Bronchial epithelial cell (primary cell): Measurements from ENCODE around the gene KY. TPM values are rescaled to one million over a fixed set of nuclear protein-coding genes. Genes with fewer than 3 reads are reported as not detected.

Experiments used
- DNase-seq: peaks from one replicate; pipeline ENCODE4 v3.0.0-alpha.2; 2010; ENCODE audit warnings: low read depth
- FAIRE-seq: peaks from 2 replicates; lab custom pipeline; 2011; peaks lifted over from hg19 to GRCh38; lab: Jason Lieb, UNC
- H3K27me3 ChIP-seq: 2 replicates; pipeline ENCODE4 v1.5.1; 2011; ENCODE audit warnings: low read length; ENCODE audit not compliant: control insufficient read depth, insufficient read depth
- H3K36me3 ChIP-seq: 2 replicates; pipeline ENCODE4 v1.5.1; 2011; ENCODE audit warnings: low read length; ENCODE audit not compliant: control insufficient read depth, insufficient read depth
- H3K4me3 ChIP-seq: 2 replicates; pipeline ENCODE4 v1.5.1; 2011; ENCODE audit warnings: mild to moderate bottlenecking, low read depth, low read length, control low read depth
- total RNA-seq: library from RNA; depleted of rRNA; stranded (reverse); fragments of >200 nt; gene quantifications from 2 replicates; pipeline ENCODE4 v1.2.1, GENCODE V29; 2014
- TF ChIP-seq, protein P1 (sequence below): IDR thresholded peaks from 2 replicates; pipeline ENCODE4 v1.5.1; 2011; ENCODE audit warnings: mild to moderate bottlenecking, moderate library complexity, low read length, control low read depth, inconsistent platforms; ENCODE audit not compliant: insufficient read depth, severe bottlenecking

KY gene
- total RNA-seq, 1 donor from 2014 or later, result not detected

DNA sequence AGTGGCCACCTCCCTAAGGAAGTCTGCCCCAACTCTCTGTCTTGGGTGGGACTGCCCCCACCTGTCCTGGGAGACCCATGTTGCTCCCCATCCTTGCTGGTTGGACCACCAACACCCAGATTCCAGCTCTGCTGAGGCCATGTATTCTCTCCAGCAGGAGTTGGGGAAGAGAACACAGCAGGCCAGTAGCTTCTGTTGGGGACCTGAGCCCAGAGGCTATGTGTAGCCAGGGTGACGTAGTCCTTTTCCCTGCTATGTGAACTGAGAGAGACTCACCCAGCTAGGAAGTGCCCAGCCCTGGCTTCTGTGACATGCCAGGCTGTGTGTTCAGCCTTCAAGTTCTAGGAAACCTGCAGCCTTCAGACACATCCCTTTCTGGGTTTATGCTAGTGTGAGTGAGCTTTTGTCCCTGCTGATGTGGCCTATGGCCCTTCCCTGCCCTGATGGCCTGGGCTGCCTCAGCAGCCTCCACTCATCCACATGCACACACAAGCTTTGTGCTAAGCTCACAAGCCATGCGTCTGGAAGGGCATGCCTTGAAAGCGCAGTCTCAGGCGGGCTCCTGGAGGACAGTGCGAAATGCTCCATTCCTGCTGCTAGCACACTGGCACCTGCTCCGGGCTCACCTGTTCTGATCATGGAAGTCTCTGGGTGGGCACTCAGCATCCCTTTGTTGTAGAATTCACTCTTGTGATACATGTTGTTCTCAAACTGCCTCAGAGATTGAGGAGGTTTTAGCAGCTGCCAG, 42.6 kb downstream of the KY start:
- DNase-seq, result no peak
- TF ChIP-seq, protein P1, sequence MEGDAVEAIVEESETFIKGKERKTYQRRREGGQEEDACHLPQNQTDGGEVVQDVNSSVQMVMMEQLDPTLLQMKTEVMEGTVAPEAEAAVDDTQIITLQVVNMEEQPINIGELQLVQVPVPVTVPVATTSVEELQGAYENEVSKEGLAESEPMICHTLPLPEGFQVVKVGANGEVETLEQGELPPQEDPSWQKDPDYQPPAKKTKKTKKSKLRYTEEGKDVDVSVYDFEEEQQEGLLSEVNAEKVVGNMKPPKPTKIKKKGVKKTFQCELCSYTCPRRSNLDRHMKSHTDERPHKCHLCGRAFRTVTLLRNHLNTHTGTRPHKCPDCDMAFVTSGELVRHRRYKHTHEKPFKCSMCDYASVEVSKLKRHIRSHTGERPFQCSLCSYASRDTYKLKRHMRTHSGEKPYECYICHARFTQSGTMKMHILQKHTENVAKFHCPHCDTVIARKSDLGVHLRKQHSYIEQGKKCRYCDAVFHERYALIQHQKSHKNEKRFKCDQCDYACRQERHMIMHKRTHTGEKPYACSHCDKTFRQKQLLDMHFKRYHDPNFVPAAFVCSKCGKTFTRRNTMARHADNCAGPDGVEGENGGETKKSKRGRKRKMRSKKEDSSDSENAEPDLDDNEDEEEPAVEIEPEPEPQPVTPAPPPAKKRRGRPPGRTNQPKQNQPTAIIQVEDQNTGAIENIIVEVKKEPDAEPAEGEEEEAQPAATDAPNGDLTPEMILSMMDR, result no peak
- H3K36me3 ChIP-seq, result no peaks in the 10 kb centered on the region
- peaks cover 4% of the 10 kb centered on the region for H3K27me3 ChIP-seq
- FAIRE-seq, result no peak
- H3K4me3 ChIP-seq, result no peak overlapping the region

DNA sequence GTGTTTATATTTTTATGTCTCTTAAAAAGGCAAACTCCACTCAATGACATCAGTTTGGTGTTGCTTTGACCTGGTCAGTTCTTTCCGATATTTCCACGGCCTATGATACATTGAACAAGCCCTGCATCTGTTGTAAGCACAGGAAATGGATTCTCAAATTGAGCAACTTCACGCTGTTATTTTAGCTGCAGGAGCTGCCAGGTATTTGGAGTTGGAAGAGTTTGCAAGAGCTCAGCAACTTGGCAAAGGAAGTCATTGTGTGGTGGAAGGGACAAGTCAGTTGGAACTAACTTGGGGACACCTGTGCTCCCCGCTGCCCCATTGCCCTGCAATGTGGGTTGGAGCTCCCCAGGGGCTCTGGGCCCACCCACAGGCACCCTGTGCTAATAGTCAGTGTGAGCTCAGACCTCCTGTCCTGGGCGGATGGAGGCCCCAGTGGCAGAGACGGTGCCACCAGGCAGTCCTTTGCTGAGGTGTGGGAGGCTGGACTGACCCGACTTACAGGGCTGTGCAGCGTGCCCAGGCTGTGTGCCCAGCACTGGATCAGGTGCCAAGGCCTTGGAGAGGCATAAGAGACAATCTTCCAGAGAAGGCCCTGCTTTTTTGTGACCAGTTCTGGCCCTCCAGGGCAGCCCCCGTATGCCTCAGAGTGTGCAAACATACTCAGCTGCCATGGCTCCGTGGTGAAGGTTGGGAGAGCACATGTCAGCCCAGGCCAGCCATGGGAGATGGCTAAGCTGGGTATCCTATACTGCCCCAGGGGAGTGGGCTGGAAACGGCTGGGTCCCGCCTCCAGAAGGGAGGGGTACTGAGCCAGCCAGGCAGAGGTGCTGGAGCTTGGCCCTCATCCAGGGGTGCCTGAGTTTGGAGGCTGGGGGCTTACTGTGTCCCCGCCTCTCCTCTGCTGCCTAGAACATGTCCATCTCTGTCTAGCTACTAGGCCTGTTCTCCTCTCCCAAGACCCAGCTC, 43.5 kb downstream of the KY start:
- no peaks in the 10 kb centered on the region for H3K36me3 ChIP-seq
- DNase-seq, result no peak
- peaks cover 4% of the 10 kb centered on the region for H3K27me3 ChIP-seq
- TF ChIP-seq, protein P1, result no peak
- no peak for FAIRE-seq
- no peak overlapping the region for H3K4me3 ChIP-seq

DNA sequence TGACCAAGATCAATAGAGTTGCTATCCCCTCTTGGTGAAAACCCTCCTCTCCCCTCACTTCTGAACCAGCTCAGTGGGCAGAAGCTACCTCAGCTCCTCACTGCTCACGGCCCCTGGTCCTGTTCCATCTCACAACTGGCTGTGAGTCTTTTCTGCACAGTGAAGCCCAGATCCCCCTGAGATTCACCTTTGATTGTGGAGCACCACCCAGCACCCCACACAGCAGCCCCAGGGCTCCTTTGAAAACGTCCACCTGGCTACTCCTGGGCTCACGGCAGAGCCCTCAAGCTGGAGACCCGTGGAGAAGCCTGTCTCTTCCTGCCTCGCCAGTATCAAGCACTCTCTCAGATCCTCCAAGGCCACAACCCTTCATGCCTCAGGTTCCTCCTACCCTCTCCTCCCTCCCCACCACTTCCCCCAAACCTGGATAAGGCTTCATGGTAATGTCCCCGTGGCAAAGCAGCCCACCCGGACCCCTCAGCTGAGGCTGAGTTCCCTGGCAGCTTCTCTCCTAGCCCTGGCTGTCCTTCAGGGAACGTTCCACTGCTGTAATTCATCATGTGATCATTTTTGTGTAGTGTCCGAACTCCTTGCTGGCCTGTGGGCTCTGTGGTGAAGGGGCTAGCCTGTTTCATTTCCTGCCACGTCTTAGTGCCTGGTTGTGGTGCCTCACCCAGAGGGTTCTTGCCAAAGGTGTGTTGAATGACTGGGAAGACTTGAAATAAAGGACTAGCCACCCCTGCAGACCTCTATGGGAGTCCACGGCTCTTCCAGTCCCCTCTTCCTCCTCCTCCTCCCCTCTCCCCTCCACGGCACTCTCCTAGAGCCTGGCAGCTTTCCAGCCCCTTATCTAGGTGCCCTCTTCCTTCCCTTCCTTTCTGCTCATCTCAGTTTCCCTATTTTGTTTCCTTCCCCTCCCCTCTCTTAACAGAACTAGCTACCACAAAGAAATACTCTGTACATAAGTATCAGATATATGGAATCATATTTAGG, 44.5 kb downstream of the KY start:
- TF ChIP-seq, protein P1, result no peak
- no peak for FAIRE-seq
- H3K27me3 ChIP-seq, result peaks cover 4% of the 10 kb centered on the region
- no peak overlapping the region for H3K4me3 ChIP-seq
- H3K36me3 ChIP-seq, result no peaks in the 10 kb centered on the region
- DNase-seq, result no peak

DNA sequence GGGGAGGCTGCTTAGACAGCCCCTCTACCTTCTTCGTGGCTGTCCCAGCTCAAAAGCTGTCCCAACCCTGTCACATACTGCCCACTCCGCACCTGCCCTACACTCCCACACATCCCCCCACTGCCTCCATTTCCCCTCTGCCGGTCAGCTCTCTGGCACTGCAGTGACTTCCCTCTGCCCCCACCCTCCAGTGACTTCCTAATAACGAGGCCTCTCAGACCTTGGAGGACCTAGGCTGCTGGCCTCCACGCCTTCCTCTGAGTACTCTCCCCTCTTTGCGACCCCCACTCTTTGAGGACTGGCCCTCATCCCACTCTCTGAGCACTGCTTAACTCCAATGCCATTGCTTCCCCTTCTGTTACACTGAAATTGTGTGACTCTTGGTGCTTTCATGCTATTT, 45.3 kb downstream of the KY start:
- FAIRE-seq, result no peak
- TF ChIP-seq, protein P1, result no peak

DNA sequence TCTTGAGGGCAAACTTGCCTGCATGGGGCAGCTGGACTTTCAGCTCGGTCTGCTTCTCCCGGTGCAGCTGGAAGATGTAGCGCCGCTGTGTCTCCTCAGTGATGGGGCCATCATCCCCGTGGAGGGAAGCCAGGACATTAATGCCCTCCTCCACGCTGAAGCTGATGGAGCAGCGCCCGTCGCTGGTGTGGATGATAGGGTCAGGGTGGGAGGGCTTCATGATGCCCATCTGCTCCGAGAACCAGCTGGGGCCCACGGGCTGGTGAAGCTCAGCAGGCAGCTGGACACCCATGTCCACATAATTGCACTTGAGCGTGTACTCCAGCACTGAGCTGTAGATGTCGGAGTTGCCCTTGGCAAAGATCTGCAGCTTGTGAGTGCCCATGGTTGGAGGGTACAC, 46.9 kb downstream of the KY start:
- H3K4me3 ChIP-seq, result no peak overlapping the region
- no peaks in the 10 kb centered on the region for H3K36me3 ChIP-seq
- TF ChIP-seq, protein P1, result no peak
- DNase-seq, result no peak
- no peaks in the 10 kb centered on the region for H3K27me3 ChIP-seq
- FAIRE-seq, result no peak

More for the DNA sequence above, 45.3 kb downstream of the KY start:
- H3K27me3 ChIP-seq, result peaks cover 4% of the 10 kb centered on the region
- no peak overlapping the region for H3K4me3 ChIP-seq
- DNase-seq, result no peak
- no peaks in the 10 kb centered on the region for H3K36me3 ChIP-seq
